SJSA1 (cell line): ENCODE data around the gene SNTB2. TPM values are rescaled to one million over a fixed set of nuclear protein-coding genes. Genes with fewer than 3 reads are reported as not detected.
A peak's percentile ranks its signal among the peaks of the same experiment; 100 is the strongest.
"Not testable (repeated sequence)": the region's sequence is repeated elsewhere in the genome, so short reads cannot be mapped to it uniquely, and the experiment has no call there.

Experiments
- DNase-seq, 2 experiments: peaks; one replicate each; pipeline ENCODE4 v3.0.0-alpha.2; 2015 to 2020; ENCODE audit warnings: low spot score in 2 of 2, low read depth in 1 of 2
- H3K27ac ChIP-seq: fragments of 250-450 bp; sonication (Bioruptor Pico); 2 replicates; pipeline ENCODE4 v1.5.1; 2020; ENCODE audit warnings: mild to moderate bottlenecking, moderate library complexity
- H3K27me3 ChIP-seq: fragments of 250-450 bp; sonication (Bioruptor Pico); replicated peaks from 2 replicates; pipeline ENCODE4 v1.5.1; 2020; ENCODE audit warnings: mild to moderate bottlenecking, moderate library complexity
- H3K36me3 ChIP-seq: fragments of 250-450 bp; sonication (Bioruptor Pico); 2 replicates; pipeline ENCODE4 v1.5.1; 2020; ENCODE audit warnings: mild to moderate bottlenecking
- H3K4me1 ChIP-seq: fragments of 250-450 bp; sonication (Bioruptor Pico); replicated peaks from 2 replicates; pipeline ENCODE4 v1.6.1; 2021; ENCODE audit warnings: mild to moderate bottlenecking
- H3K4me3 ChIP-seq: fragments of 250-450 bp; sonication (Bioruptor Pico); 2 replicates; pipeline ENCODE4 v1.5.1; 2020; ENCODE audit warnings: mild to moderate bottlenecking
- H3K9me3 ChIP-seq: fragments of 250-450 bp; sonication (Bioruptor Pico); replicated peaks from 2 replicates; pipeline ENCODE4 v1.5.1; 2020; ENCODE audit warnings: mild to moderate bottlenecking
- total RNA-seq: library from RNA; depleted of rRNA; stranded (reverse); fragments of >200 nt; shearing (Covaris generic); gene quantifications from 2 replicates; pipeline ENCODE4 v1.2.3, GENCODE V29; 2014; rRNA removed

SNTB2 gene
- total RNA-seq = 17.3 and 43.6 TPM in 2 replicates

DNA sequence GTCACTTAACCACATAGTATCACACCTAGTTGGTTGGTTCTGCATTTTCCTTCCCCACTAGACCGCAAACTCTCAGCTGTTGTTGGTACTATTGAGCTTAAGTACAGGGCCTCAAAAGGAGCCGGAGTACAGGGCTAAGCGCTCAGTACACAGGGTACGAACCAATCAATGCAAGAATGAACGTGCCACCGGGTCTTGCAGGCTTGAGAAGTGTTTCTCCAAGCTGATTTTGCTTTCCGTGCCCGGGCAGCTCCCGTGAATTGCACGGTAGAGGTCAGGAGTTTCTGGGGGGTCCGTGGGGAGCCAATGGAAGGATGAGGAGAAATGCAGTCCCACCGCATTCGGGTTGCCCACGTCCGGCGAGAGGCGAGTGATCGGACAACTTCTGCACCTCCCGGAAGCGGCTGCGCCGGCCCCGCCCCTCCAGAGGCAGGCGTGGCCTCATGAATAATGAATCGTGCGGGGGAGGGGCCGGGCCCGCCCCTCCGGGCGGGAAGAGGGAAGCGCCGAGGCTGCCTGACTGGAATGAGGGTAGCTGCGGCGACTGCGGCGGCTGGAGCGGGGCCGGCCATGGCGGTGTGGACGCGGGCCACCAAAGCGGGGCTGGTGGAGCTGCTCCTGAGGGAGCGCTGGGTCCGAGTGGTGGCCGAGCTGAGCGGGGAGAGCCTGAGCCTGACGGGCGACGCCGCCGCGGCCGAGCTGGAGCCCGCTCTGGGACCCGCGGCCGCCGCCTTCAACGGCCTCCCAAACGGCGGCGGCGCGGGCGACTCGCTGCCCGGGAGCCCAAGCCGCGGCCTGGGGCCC lies at the start of gene SNTB2:
SNTB2 (plus strand) TSS at position 523 of the 804 bp plus-strand sequence; CDS start at position 526, 3 bp downstream.
- no peaks in the 10 kb centered on the region for H3K9me3 ChIP-seq
- H3K4me1 ChIP-seq = peaks cover 31% of the 10 kb centered on the region
- peaks cover 20% of the 10 kb centered on the region for H3K36me3 ChIP-seq
- peak within 1 kb of the TSS; percentile 96 for H3K4me3 ChIP-seq
- peak within 1 kb of the TSS; percentile 78 for H3K27ac ChIP-seq
- peak; percentile 94 to 96 for DNase-seq
- no peaks in the 10 kb centered on the region for H3K27me3 ChIP-seq

DNA sequence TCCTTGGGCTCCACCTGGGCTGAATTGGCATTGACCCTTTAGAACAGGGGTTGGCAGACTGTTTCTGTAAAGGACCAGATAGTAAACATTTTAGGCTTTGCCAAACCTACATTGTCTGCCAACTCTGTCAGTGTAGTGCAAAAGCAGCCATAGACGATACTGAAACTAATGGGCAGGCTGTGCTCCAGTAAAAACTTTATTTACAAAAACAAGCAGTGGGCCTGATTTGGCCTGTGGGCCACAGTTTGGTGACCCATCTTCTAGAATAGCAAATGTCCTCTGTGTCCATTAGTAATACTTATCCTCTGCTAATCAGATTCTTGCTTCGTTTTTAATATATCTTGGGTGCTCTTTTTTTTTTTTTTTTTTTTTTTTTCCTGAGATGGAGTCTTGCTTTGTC lies 48.4 kb upstream of the SNTB2 start:
- H3K27me3 ChIP-seq = no peaks in the 10 kb centered on the region
- H3K27ac ChIP-seq = no peak overlapping the region
- H3K4me1 ChIP-seq = peaks cover 6% of the 10 kb centered on the region
- peaks cover 85% of the 10 kb centered on the region for H3K36me3 ChIP-seq
- no peak for DNase-seq
- H3K9me3 ChIP-seq = no peaks in the 10 kb centered on the region
- no peak overlapping the region for H3K4me3 ChIP-seq

DNA sequence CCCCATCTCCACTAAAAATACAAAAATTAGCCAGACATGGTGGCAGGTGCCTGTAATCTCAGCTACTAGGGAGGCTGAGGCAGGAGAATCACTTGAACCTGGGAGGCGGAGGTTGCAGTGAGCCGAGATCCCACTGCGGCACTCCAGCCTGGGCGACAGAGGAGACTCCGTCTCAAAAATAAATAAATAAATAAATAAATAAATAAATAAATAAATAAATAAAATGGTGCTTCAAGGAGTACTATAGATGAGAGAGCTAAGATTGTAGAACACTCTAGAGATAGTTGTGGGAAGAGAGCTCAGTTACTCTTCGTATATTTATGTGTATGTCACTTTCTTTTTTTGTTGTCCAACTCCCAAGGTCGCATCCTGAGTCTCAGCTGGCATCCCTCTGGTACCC lies 47.5 kb upstream of the SNTB2 start:
- not testable (repeated sequence) for H3K27ac ChIP-seq, H3K9me3 ChIP-seq, H3K27me3 ChIP-seq, H3K4me1 ChIP-seq, H3K4me3 ChIP-seq, DNase-seq
- peaks cover 86% of the 10 kb centered on the region for H3K36me3 ChIP-seq

DNA sequence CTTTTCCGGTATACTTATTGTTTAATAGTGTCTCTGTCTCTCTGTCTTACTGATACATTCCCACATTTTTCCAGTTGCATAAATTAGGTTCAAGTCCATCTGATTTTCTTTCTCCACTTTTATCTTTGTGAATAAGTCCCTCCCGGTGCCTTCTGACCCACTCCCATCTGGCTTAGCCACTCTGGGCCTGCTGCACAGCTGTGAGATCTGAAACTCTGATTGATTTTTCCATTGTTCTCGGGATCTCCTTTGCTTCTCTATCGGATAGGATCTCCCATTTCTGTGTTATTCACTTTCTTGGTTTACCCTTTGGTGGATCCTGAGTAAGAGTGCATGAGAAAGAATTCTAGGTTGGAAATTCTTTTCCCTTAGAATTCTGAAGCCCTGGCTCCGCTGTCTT lies 46.0 kb upstream of the SNTB2 start:
- Histone ChIP-seq H3K9me3 (no peaks in the 10 kb centered on the region), H3K27ac (no peak overlapping the region), H3K36me3 (peaks cover 89% of the 10 kb centered on the region), H3K4me1 (no peaks in the 10 kb centered on the region), H3K27me3 (no peaks in the 10 kb centered on the region), H3K4me3 (no peak overlapping the region)
- DNase-seq = no peak

DNA sequence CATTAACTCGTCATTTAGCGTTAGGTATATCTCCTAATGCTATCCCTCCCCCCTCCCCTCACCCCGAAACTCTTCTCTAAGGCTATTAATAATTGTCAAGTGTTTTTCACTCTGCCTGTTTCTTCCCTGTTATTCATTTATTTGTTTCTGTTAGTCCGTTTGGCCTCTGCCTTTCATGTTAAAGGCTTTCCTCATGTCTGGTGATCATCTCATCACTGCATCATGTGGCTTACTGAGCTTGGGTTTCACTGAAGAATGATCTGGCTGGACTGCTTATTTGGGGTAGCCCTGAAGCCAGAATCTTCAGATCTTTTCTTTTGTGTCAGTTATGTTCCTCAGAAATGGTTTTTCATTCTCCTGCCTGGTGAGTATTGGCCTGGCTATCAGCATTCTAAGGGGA lies 45.0 kb upstream of the SNTB2 start:
- Histone ChIP-seq H3K4me1 (no peaks in the 10 kb centered on the region), H3K27ac (no peak overlapping the region), H3K9me3 (no peaks in the 10 kb centered on the region), H3K36me3 (peaks cover 85% of the 10 kb centered on the region), H3K4me3 (no peak overlapping the region), H3K27me3 (no peaks in the 10 kb centered on the region)
- no peak for DNase-seq

DNA sequence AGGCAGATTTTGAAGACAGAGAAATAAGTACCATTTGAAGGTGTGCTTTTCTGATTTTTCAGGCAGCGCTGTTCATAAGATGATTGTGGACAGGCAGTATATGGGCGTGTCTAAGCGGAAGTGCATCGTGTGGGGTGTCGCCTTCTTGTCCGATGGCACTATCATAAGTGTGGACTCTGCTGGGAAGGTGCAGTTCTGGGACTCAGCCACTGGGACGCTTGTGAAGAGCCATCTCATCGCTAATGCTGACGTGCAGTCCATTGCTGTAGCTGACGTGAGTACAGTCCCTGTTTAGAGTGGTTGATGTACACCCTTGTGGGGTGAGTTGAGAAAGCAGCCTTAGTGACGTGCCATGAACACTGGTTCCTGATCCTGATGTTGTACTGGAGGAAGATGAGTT lies 43.8 kb upstream of the SNTB2 start:
- DNase-seq = no peak
- Histone ChIP-seq H3K27me3 (no peaks in the 10 kb centered on the region), H3K36me3 (peaks cover 73% of the 10 kb centered on the region)

DNA sequence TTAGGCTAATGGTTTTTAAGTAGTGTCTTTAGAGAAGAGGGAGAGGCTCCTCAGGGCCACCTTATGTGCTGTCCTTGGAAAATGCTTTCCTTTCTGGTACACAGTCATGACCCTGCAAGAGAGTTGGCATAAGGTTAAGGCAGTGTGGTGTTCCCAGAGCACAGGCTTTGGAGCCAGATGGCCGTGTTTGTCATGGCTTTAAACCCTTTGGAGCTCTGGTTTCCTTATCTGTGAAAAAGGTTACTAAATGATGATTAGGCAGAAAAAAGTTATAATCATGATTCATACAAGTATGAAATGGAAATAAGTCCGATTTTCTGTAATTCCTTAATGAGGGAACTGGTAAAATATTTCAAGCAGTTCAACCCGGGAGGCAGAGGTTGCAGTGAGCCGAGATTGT lies 41.3 kb upstream of the SNTB2 start:
- no peaks in the 10 kb centered on the region for H3K9me3 ChIP-seq
- H3K4me3 ChIP-seq = no peak overlapping the region
- DNase-seq = no peak
- no peaks in the 10 kb centered on the region for H3K4me1 ChIP-seq
- H3K36me3 ChIP-seq = peaks cover 75% of the 10 kb centered on the region
- no peak overlapping the region for H3K27ac ChIP-seq
- H3K27me3 ChIP-seq = no peaks in the 10 kb centered on the region

More for the DNA sequence above, 43.8 kb upstream of the SNTB2 start:
- H3K4me1 ChIP-seq = no peaks in the 10 kb centered on the region
- H3K27ac ChIP-seq = no peak overlapping the region
- no peaks in the 10 kb centered on the region for H3K9me3 ChIP-seq
- H3K4me3 ChIP-seq = no peak overlapping the region

DNA sequence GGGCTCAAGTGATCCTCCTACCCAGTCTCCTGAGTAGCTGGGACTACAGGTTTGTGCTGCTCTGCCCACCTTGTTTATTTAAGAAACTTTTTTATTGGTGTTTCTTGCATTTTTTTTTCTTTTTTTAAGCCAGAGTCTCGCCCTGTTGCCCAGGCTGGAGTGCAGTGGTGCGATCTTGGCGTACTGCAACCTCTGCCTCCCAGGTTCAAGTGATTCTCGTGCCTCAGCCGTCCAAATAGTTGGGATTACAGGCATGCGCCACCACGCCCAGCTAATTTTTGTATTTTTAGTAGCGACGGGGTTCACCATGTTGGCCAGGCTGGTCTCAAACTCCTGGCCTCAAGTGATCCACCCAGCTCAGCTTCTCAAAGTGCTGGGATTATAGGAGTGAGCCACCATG lies 37.3 kb upstream of the SNTB2 start:
- H3K4me1 ChIP-seq, H3K27me3 ChIP-seq, H3K4me3 ChIP-seq, H3K27ac ChIP-seq, H3K9me3 ChIP-seq, DNase-seq: not testable (repeated sequence)
- peaks cover 69% of the 10 kb centered on the region for H3K36me3 ChIP-seq

DNA sequence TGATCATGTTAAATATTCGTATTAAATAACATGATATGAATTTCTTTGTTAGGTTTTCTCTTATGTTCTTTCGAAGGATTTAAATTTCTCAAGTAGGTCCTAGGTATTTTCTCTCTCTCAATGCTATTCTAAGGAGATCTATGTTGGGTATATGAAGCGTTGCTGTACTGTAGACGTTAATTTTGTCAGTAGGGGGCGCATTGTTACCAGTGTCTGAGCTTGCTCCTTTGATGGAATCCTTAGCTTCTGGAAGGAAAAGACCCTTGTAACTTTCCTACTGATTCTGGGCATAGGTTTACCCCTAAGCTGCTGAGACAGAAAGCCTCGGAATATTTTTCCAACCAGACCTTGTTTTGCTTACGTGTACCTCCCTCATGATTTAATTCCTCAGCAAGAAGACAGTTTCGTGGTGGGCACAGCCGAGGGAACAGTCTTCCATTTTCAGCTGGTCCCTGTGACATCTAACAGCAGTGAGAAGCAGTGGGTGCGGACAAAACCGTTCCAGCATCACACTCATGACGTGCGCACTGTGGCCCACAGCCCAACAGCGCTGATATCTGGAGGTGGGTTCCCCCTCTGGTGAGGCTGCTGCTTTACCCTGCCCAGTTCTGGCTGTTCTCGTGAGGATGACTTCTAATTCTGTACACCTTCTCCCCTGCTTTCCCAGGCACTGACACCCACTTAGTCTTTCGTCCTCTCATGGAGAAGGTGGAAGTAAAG lies 36.7 kb upstream of the SNTB2 start:
- H3K36me3 ChIP-seq = peaks cover 71% of the 10 kb centered on the region
- H3K9me3 ChIP-seq = no peaks in the 10 kb centered on the region
- H3K4me3 ChIP-seq = no peak overlapping the region
- DNase-seq = peak; percentile 52 to 64
- no peaks in the 10 kb centered on the region for H3K27me3 ChIP-seq
- no peak overlapping the region for H3K27ac ChIP-seq
- no peaks in the 10 kb centered on the region for H3K4me1 ChIP-seq

DNA sequence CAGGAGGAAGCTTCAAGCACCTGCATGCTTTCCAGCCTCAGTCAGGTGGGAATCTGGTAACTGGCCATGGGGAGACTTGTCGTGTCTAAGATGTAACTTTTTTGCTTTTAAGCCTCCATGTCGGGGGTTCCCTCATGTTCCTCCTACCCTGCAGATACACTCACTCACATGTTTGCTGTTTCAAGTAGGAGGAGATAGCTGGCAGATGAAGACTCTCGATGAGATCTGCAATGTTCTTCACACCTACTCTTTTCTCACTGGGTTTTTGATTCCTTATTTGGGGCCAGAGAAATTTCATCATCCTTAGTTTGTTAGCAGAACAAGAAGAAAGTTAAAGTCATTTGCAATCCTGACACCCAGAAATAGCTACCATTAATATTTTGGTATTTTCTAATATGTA lies 29.8 kb upstream of the SNTB2 start:
- no peaks in the 10 kb centered on the region for H3K4me1 ChIP-seq
- H3K4me3 ChIP-seq = no peak overlapping the region
- H3K36me3 ChIP-seq = peaks cover 88% of the 10 kb centered on the region
- no peaks in the 10 kb centered on the region for H3K9me3 ChIP-seq
- no peaks in the 10 kb centered on the region for H3K27me3 ChIP-seq
- no peak for DNase-seq
- no peak overlapping the region for H3K27ac ChIP-seq

DNA sequence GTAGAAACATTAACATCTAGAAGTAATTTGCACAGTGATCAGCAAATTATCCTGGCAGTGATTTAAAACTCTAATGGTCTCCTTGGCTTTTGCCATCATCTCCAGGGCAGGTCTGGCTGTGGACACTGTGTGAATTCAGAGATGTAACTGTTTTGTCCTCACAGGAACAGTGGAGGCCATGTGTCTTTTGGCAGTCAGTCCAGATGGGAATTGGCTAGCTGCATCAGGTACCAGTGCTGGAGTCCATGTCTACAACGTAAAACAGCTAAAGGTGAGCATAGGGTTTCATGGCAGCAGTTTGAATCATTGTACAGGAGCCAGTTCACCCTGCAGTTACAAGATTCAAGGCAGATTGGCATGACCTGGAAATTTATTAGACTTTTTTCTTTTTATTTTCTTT lies 26.8 kb upstream of the SNTB2 start:
- DNase-seq = no peak
- Histone ChIP-seq H3K27me3 (no peaks in the 10 kb centered on the region), H3K4me3 (no peak overlapping the region), H3K9me3 (no peaks in the 10 kb centered on the region), H3K36me3 (peaks cover 85% of the 10 kb centered on the region), H3K4me1 (no peaks in the 10 kb centered on the region), H3K27ac (no peak overlapping the region)

DNA sequence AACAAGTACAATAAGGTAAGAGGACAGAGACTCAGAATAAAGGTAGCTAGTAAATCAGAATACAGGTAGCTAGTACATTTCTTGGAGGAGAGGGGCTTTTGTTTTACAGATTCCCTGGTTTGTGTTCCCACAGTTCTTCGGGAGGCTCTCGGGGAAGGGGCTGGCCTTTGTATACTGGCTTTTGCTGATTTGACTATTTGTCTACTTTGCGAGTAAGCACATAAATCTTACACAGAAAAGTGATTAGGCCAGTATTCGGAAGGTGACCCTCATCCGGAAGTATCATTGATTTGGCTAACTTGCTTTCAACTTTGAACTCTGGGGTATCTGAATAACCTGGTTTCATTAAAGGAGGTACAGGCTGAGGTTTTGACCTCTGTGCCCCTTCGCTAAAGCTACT lies 21.4 kb upstream of the SNTB2 start:
- H3K4me3 ChIP-seq = no peak overlapping the region
- no peaks in the 10 kb centered on the region for H3K27me3 ChIP-seq
- H3K9me3 ChIP-seq = no peaks in the 10 kb centered on the region
- peaks cover 17% of the 10 kb centered on the region for H3K4me1 ChIP-seq
- H3K36me3 ChIP-seq = peaks cover 79% of the 10 kb centered on the region
- DNase-seq = no peak
- H3K27ac ChIP-seq = no peak overlapping the region

DNA sequence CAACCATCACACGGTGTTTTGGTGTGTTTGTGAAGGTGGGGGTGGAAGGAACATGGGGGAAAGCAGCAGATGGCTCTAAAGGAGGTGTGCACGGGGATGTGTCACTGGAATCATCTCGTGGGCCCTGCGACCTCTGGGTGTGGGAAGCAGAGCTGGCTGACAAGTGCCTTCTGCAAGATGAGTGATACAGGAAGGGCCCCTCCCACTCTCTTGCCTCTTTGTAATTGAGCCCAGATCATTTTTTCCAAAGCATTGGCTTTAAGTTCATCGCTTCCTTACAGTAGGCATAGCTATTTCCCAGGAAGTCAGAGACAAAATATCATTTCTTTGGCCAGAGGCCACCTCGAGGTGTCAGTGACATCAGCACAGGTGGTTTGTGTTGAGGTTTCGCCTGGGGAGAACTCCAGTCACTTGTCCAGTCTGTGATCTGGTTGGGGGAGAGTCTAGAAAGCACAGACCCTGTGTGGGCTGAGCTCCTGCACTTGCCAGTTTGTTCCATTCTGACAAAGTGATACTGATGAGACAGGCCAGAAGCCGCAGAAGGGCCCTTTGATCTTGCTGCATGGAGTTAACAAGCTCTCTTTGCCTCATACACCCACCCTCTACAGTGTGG lies 20.6 kb upstream of the SNTB2 start:
- H3K4me1 ChIP-seq = peaks cover 21% of the 10 kb centered on the region
- no peak overlapping the region for H3K4me3 ChIP-seq
- peaks cover 76% of the 10 kb centered on the region for H3K36me3 ChIP-seq
- no peaks in the 10 kb centered on the region for H3K27me3 ChIP-seq
- no peaks in the 10 kb centered on the region for H3K9me3 ChIP-seq
- DNase-seq = no peak
- no peak overlapping the region for H3K27ac ChIP-seq
